C4-2B (cell line): ENCODE results near the gene GSKIP.

ENCODE experiments used
- H3K27ac ChIP-seq: fragments of 450-650 bp; 2 replicates; pipeline ENCODE4 v1.5.1; 2017
- CTCF ChIP-seq: fragments of 450-650 bp; conservative IDR thresholded peaks from 2 replicates; pipeline ENCODE4 v1.5.1; 2017; ENCODE audit warnings: mild to moderate bottlenecking
- ZFX ChIP-seq: fragments of 450-650 bp; IDR thresholded peaks from 2 replicates; pipeline ENCODE4 v1.6.1; 2017

Gene GSKIP

GRCh38 chr14:96393071-96393691, 29.9 kb downstream of the GSKIP start:
- no peak overlapping the region for H3K27ac ChIP-seq
- no peak for TF ChIP-seq CTCF
- TF ChIP-seq ZFX, result no peak

DNA sequence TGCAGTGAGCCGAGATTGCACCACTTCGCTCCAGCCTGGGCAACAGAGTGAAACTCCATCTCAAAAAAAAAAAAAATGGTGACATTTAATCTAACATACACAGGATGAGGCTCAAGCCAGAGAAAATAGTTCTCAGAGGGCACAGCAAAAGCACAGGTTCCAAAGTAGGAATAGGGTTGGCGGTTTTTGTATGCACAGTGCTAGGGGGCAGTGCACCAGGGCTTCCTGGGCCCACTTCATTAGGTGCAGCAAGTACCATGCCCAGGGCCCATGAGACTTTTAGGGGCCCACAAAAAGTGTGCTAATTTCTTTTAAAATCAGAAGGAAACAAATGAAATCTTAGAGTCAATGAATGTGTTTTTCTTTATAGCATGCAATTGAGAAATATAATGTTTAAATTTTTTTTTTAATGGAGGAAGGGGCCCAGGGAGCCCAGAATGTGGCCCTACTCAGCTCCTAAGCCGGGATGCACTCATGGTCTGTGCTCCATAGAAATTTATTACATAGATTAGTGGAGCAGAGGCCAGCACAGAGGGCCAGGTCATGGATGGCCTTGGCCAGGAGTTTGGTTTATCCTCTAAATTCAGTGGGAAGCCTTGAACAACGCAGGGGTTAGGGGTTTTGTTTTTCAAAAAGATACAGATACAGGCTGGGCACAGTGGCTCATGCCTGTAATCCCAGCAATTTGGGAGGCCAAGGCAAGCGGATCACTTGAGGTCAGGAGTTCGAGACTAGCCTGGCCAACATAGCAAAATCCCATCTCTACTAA, 30.9 kb downstream of the GSKIP start:
- TF ChIP-seq ZFX (no peak), CTCF (no peak)
- no peak overlapping the region for H3K27ac ChIP-seq

DNA sequence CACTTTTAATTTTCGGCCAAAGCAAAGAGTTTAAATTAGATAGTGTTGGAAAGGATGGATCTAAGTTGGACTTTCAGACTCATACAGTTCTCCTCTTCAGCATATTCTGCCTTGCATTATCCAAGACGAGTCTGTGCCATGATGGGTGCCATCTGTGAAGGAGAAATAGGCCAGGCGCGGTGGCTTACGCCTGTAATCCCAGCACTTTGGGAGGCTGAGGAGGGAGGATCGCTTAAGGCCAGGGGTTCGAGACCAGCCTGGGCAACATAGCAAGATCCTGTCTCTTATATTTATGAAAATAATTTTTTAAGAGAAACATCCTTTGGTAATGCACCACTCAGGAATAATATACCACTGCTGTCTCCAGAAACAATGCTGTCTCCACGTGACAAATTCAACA, 35.1 kb downstream of the GSKIP start:
- TF ChIP-seq ZFX (no peak), CTCF (no peak)
- no peak overlapping the region for H3K27ac ChIP-seq

DNA sequence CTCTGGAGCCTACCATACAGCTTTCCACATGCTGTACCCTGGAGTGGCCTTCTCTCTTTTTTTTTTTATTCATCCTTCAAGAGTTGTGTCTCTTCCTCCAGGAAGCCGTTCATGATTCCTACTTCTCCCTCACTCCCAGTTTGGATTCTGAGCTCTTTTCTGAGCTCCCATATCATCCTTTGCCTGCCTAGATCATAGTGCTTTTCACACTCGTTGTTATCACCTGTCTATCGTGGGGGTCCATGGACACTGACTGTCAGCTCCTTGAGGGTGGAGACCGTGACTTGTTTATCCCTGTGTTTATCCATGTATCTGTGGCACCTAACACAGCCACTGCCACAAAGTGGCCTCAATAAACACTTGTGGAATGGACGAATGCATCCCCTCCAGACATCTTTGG, 35.6 kb downstream of the GSKIP start:
- TF ChIP-seq CTCF (no peak), ZFX (no peak)
- no peak overlapping the region for H3K27ac ChIP-seq

- TF ChIP-seq ZFX (no peak), CTCF (no peak)
- H3K27ac ChIP-seq, result no peak overlapping the region
Observed at GRCh38 chr14:96399405-96399804, 36.1 kb downstream of the GSKIP start.

DNA sequence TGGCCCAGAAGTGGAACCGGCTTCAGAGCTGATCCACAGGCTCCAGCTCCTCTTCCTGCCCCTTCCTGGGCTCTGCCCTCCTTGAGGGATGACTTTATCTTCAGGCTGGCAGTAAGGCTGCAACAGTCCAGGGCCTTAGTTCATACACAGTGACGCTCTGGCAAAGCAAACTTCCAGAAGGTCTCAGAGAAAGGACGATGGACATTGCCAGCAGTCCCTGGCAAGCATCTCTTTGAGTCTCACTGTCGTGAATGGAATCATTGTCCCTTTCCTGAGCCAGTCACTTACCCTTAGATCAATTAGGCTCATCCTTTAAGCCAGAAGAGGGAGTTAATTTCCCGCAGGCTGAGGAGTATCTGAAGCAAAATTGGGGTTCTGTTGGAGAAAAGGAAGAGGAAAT, 37.2 kb downstream of the GSKIP start:
- no peak for TF ChIP-seq ZFX
- no peak for TF ChIP-seq CTCF
- no peak overlapping the region for H3K27ac ChIP-seq

DNA sequence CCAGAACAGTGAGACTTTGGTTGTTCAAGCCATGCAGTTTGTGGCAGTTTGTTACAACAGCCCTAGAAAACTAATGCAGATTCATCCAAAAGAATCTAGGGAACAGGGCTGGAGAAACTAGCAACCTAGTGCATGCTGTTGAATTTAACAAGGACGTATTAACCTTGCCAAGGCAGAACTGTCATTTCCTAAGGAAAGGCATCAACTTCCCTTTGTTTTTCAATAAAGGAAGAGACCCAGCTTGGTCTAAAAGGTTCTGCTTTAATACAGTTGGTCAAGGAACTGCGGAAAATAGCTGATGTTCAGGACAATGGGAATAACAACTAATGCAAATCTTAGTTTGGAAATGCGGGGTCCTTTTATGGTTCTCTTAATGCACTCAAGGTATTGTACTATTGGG, 40.1 kb downstream of the GSKIP start:
- no peak overlapping the region for H3K27ac ChIP-seq
- TF ChIP-seq CTCF, result no peak
- no peak for TF ChIP-seq ZFX
